Measurements from ENCODE around the gene COL18A1. TPM values are rescaled to one million over a fixed set of nuclear protein-coding genes. Genes with fewer than 3 reads are reported as not detected.

The COL18A1 gene
- total RNA-seq, 1 experiment from 2014 or later, result 676 TPM

- no peaks in the 10 kb centered on the region for H3K36me3 ChIP-seq (ENCODE audit: control insufficient read depth, insufficient read depth, low read length)
- no peaks in the 10 kb centered on the region for H3K27me3 ChIP-seq (ENCODE audit: control insufficient read depth, insufficient read depth, low read length)
- TF ChIP-seq POLR2AphosphoS5 (IDR thresholded peaks at IDR 0.05; ENCODE audit: low read depth, low read length) (no peak; the same call in 1 of the 2 replicates), REST (IDR thresholded peaks at IDR 0.05; ENCODE audit: insufficient read depth in 1 of 2, low read depth in 2 of 2, low read length in 1 of 2) (no peak)
- intact Hi-C loops (cut with micrococcal nuclease; ENCODE audit: unreplicated experiment) (no loop called here), in situ Hi-C loops (cut with HindIII; ENCODE audit: low pct_unique_long_range_greater_than_20kb, low sequenced_read_pairs) (no loop called here)
- peaks cover 14% of the 10 kb centered on the region for H3K9me3 ChIP-seq (ENCODE audit: control insufficient read depth, insufficient read depth, low read depth, low read length)
- POLR2A ChIA-PET, result no interaction called here
- H3K4me1 ChIP-seq (ENCODE audit: control insufficient read depth, insufficient read depth, low read length), result peaks cover 30% of the 10 kb centered on the region
- H3K27ac ChIP-seq (ENCODE audit: low read length), result no peak overlapping the region
- no TSS peak for BruUV-seq (replicated peaks)
- no peak overlapping the region for H3K4me3 ChIP-seq (ENCODE audit: low read depth in 2 of 2, low read length in 2 of 2)
- no peak for DNase-seq (ENCODE audit: low read depth, low spot score)
- no peak for ATAC-seq
- CTCF ChIA-PET, result no interaction called here
Observed at GRCh38 chr21:45515241-45516061, 110.5 kb downstream of the COL18A1 start.

- DNase-seq (ENCODE audit: low read depth, low spot score) (no peak), ATAC-seq (no peak)
- Histone ChIP-seq H3K36me3 (ENCODE audit: control insufficient read depth, insufficient read depth, low read length) (no peaks in the 10 kb centered on the region), H3K4me3 (ENCODE audit: low read depth in 2 of 2, low read length in 2 of 2) (no peak overlapping the region), H3K27me3 (ENCODE audit: control insufficient read depth, insufficient read depth, low read length) (no peaks in the 10 kb centered on the region), H3K9me3 (ENCODE audit: control insufficient read depth, insufficient read depth, low read depth, low read length) (peaks cover 14% of the 10 kb centered on the region), H3K27ac (ENCODE audit: low read length) (no peak overlapping the region), H3K4me1 (ENCODE audit: control insufficient read depth, insufficient read depth, low read length) (peaks cover 29% of the 10 kb centered on the region)
- in situ Hi-C loops (cut with HindIII; ENCODE audit: low pct_unique_long_range_greater_than_20kb, low sequenced_read_pairs) (no loop called here), intact Hi-C loops (cut with micrococcal nuclease; ENCODE audit: unreplicated experiment) (no loop called here)
- POLR2A ChIA-PET, result no interaction called here
- CTCF ChIA-PET, result no interaction called here
- TF ChIP-seq TCF7L2 (IDR thresholded peaks at IDR 0.05; ENCODE audit: low read depth, low read length), result no peak
- no peak for TF ChIP-seq POLR2AphosphoS5 (IDR thresholded peaks at IDR 0.05; ENCODE audit: low read depth, low read length)
- TF ChIP-seq SIN3A (IDR thresholded peaks at IDR 0.05; ENCODE audit: borderline replicate concordance, insufficient read depth, low read depth, low read length), result no peak
- no peak for TF ChIP-seq REST (IDR thresholded peaks at IDR 0.05; ENCODE audit: insufficient read depth in 1 of 2, low read depth in 2 of 2, low read length in 1 of 2)
- TF ChIP-seq CTCF (IDR thresholded peaks at IDR 0.05), result no peak
- BruUV-seq (replicated peaks), result no TSS peak
Observed at GRCh38 chr21:45516071-45516670, 111.2 kb downstream of the COL18A1 start.

Measured in Panc1 (cell line).